Fibroblast of gingiva (primary cell): ENCODE measurements around the gene FBLN1.

Experiments used
- DNase-seq: peaks from one replicate; pipeline ENCODE4 v3.0.0-alpha.2; 2011; ENCODE audit warnings: low read depth

Gene FBLN1

GRCh38 chr22:45612940-45613339, 110.3 kb downstream of the FBLN1 start:
- DNase-seq = no peak

DNA sequence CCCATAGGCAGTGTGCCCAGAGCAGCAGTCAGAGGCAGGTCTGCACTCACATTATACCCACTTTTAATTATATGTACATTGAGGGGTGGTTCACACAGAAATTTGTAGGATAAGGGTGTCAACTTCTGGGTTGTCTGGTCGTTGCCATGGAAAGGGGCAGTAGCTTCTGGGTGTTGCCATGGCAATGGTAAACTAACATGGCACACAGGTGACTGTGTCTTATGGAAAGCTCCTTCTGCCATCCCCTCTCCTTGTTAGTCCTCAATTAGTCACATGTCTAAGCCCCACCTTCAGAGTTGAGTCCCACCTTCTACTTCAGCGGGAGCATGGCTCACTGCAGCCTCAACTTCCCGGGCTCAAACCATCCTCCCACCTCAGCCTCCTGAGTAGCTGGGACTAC, 112.7 kb downstream of the FBLN1 start:
- DNase-seq = no peak

DNA sequence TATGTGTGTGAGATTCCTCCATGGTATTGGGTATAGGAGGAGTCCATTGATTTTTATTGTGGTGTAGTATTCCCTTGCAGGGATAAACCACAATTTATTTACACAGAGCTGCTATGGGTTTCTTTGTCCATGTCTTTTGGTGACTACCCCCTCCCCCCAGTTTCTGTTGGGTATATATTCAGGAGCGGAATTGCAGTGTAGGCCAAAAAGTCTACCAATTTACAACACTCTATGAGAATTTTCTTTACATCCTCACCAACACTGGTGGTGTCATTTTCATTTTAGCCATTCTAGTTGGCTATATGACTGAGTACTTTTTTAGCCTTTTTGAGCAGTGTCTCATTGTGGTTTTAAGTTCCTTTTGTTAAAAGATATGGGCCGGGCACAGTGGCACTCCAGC, 113.7 kb downstream of the FBLN1 start:
- no peak for DNase-seq

DNA sequence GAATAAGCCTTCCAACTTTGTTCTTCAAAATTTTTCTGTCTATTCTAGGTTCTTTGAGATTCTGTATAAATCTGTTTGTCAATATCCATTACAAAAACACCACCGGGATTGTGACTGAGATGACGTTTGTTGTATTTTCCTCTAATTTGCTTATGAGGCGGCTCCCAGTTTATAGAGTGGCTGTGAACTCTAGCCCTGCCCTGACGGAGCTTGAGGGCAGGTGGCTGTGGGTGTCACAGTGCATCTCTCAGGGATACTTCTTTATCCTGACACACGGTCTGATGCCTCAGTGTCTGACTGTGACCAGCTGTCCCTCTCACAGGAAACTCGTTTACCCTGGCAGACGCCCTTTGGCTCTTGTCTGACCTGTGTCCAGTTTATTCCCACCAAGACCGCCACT, 115.3 kb downstream of the FBLN1 start:
- DNase-seq = no peak

DNA sequence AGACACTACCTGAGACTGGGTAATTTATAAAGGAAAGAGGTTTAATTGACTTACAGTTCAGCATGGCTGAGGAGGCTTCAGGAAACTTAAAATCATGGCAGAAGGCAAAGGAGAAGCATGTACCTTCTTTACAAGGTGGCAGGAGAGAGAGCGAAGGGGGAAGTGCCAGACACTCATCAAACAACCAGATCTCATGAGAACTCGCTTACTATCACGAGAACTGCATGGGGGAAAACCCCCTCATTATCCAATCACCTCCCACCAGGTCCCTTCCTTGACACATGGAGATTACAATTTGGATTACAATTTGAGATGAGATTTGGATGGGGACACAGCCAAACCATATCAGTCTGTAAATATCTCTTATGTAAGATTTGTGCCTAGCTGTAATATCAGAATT, 118.0 kb downstream of the FBLN1 start:
- no peak for DNase-seq

DNA sequence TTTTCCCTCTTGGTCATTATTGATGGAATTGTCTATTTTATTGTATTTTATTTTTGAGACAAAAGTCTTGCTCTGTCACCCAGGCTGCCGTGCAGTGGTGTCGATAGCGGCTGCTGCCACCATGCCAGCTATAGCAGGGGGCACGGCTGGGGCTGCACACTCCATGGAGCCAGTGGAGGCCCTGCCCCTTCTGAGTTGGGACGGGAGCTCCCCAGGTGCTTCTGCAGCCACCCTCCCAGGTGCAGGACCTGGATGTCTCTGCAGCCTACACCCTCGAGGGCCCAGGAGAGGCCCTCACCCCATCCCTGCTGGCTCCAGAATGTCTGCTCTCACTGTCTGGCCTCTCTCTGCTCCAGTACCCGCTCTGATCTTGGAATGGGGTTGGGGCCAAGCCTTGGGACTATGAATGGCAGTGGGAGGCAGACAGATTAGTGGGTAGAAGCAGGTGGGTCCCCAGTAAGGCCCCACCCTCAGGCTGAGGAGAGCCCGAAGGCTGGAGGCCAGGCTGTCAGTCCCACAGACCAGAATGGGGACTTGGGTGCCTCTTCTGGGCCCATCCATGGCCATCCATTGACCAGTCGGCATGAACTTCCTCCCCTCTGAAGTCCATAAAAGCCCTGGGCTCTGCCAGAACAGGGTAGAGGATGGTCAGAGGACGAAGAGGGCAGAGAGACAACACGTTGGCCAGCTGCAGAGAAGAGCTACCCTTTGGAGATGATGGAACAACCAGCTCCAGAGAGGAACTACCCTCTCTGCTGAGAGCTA, 119.3 kb downstream of the FBLN1 start:
- DNase-seq = no peak

DNA sequence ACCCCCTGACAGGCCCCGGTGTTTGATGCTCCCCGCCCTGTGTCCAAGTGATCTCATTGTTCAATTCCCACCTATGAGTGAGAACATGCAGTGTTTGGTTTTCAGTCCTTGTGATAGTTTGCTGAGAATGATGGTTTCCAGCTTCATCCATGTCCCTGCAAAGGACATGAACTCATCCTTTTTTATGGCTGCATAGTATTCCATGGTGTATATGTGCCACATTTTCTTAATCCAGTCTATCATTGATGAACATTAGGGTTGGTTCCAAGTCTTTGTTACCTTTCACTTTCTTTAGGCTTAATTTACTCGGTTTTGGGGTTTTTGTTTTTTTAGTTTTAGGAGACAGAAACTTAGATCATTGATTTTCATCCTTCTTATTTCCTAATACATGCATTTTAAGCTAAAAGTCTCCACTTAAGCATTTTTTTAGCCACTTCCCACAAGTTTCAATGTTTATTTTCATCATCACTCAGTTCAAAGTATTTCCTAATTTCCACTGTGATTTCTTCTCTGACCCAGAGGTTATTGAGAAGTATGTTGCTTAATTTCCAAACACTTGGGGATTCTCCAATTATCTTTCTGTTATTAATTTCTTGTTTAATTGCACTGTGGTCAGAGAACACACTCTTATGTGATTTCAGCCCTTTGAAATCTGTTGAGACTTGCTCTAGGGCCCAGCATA, 120.9 kb downstream of the FBLN1 start:
- peak; percentile 55 for DNase-seq

GRCh38 chr22:45626198-45626651, 123.5 kb downstream of the FBLN1 start:
- no peak for DNase-seq

DNA sequence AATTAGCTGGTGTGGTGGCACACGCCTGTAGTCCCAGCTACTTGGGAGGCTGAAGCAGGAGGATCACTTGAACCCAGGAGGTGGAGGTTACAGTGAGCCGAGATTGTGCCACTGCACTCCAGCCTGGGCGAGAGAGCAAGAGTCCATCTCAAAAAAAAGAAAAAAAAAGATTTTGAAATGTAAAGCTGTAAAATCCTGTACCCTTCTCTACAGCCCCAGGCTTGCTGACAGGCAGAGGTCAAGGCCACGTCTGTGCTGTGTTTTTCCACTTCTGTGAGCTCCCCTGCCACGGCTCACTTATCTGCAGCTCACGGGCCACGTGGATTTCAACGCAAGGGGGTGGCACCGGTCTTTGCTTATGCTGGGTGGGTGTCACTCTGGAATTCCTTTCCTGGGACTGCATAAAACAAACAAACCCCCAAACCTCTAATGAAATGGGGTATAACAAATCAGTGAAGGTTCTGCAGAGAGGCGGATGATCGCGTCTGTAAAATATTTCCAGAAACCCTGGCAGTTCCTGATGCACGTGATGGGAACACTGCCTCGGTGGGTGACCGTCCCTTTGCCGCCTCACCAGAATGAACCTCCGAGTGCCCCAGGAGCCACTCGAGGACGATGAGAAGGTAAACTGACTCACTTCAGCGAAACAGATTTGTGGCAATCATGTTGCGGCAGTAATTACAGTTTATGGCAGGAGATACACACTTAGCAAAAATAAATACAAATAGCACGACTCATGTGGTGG, 125.0 kb downstream of the FBLN1 start:
- no peak for DNase-seq

GRCh38 chr22:45628515-45628914, 125.8 kb downstream of the FBLN1 start:
- no peak for DNase-seq

DNA sequence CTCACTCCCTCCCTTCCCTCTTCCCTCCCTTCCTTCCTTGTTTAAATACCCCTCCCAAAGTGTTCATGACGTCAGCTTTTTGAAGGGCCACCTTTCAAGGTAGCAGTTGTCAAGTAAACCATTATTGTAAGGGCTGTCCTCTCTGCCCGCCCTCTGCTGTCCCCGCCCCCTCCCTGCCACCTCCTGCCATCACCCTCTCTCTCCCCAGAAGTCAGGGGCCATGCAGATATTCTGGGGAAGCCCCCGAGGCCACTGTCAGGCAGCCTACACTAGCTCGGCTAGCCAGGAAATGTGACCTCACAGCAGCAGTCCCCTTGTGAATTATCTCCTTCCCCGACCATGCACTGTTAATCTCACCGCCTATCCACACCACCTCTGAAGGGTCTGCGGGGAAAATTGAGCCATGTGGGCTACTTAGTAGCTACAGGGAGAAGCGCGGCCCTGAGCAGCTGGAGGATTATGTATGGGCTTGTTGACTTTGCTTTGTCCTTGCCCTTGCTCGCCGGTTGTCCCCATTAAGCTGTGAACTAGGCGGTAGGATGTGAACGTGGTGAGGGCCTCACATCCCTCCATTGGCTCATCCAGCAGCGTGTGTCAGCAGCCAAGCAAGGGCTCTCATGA, 126.9 kb downstream of the FBLN1 start:
- no peak for DNase-seq

DNA sequence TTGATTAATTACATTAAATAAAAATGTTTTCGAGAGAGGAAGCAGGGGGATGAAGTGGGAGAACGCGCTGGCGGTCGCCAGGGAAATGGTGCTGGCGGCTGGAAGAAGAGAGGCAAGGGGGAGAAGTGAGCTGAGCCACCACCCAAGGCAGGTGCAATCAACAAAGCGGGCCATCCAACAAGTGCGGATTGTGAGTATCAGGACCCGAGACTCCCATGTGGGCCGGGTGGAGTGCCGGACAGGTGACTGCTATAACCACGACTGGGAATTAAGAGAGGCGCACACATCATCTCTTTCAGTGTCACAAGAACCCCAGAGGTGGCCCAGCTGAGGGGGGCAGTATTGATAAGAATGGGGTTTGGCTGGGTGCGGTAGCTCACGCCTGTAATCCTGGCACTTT, 127.8 kb downstream of the FBLN1 start:
- DNase-seq = no peak

DNA sequence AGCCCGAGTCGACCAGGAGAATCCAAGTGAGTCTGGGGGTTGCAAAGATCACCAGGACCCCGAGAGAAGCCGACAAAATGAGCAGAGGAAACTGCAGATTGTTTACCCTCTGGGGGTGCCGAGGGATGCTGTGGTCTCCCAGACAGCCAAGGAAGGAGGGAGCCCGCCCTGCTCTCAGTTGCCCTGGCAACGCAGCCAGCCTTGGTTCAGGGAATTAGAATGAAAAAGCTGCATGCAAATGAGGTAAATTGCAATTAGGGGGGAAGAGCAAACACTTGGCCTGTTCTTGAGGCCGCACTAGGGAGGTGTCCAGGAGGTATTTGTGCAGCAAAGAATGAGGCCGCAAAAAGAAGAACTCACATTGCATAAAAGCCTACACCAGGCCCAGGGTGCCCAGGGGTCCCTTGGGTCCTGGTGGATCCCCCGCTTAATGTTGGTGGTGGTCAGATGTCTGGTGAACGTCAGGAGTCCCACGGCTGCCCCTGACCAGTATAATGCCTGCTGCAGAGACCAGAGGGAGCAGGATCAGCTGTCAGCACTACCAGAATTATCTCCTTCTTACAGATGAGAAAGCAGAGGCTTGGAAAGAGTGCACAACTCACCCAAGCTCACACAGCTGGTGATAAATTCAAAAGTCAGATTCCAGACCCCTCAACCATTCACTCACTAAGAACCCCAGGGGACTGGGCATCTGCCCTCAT, 128.6 kb downstream of the FBLN1 start:
- no peak for DNase-seq

- no peak for DNase-seq
Measured at GRCh38 chr22:45631841-45632238, 129.2 kb downstream of the FBLN1 start.

GRCh38 chr22:45632791-45633515, 130.3 kb downstream of the FBLN1 start:
- no peak for DNase-seq

DNA sequence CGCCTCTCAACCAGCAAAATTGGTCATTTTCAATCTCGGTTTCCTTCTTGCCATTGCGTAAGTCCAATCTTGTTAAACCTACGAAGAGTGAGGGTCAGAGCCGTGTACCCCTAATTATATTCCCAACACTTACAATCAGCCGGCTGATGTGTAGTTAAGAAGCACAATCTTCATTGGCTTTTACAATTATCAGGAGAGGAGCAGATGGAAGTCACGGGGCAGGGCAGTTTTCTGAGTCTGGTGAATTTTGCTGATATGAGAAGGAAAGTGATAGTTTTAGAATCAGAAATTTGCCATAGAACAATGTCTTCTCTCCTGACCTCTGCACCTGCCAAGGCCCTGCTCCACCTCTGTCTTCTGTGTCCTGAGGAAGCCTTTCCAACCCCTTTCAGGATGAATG, 134.0 kb downstream of the FBLN1 start:
- no peak for DNase-seq

GRCh38 chr22:45638197-45638596, 135.5 kb downstream of the FBLN1 start:
- DNase-seq = no peak

DNA sequence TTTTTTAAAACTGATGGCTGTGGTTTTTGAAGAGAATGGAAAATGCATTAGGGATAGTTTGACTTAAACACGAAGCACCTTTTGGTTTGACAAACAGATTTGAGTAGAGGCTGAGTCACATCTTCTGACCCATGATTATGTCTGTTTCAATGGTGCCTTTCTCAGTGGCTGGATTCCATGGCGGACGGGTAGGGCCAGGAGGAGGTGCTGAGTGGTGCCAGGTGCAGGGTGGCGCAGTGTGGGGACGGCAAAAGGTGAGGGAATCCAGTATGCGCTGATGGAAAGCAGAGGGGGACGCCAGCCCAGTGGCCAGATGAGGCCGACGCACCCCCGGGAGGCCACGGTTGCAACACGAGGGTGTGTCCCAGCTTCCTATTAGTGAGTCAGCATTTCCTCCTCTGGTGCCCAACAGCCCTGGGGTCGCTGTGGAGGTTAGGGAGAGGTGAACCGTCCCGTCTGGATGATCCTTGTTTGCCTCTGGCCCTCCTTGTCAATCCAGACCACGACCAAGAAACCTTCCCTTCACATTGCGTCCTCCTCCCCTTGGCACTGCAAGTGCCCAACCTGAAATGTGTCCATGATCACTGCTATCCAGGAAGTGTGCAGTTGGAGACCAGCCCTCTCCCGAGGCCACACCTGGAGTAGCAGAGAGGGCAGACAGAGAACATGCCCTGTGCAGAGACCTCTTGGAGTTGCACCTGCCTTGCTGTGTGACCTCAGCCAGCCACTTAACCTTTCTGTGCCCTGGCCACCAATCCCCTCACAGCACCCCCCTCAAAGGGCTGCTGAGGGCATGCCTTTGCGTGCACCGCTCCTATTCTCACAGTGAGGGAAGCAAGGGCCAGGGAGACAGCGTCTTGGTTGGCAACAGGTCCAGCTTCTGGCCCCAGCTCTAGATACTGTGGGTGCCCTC, 136.4 kb downstream of the FBLN1 start:
- DNase-seq = peak; percentile 45

GRCh38 chr22:45639747-45640102, 137.0 kb downstream of the FBLN1 start:
- DNase-seq = no peak

GRCh38 chr22:45640291-45640940, 137.7 kb downstream of the FBLN1 start:
- DNase-seq = no peak
